H1 (cell line): Measurements from ENCODE around the gene LIMK1. TPM values are rescaled to one million over a fixed set of nuclear protein-coding genes. Genes with fewer than 3 reads are reported as not detected.
A peak's percentile ranks its signal among the peaks of the same experiment; 100 is the strongest.

ENCODE experiments used
- CTCF ChIA-PET: fragments of 300-600 bp; sonication (Branson Sonifier 250); formaldehyde crosslinking; loops from one replicate; lab custom pipeline; 2021; ENCODE audit not compliant: partially characterized antibody; lab: Charles Lee
- POLR2A ChIA-PET: fragments of 300-600 bp; sonication (Branson Sonifier 250); formaldehyde crosslinking; loops from one replicate; lab custom pipeline; 2021; ENCODE audit warnings: inconsistent platforms; ENCODE audit not compliant: partially characterized antibody; lab: Charles Lee
- DNase-seq, 2 experiments: peaks; one replicate each; pipeline versions ENCODE4 v3.0.0 to v3.0.0-alpha.2; 2010 to 2022; ENCODE audit warnings: low spot score in 2 of 2, low read depth in 1 of 2, mixed read lengths in 1 of 2
- FAIRE-seq: peaks from 2 replicates; lab custom pipeline; 2011; peaks lifted over from hg19 to GRCh38; lab: Jason Lieb, UNC
- H2AFZ ChIP-seq: 2 replicates; pipeline ENCODE4 v1.8.1; 2012; ENCODE audit warnings: low read length, inconsistent platforms
- H2AK5ac ChIP-seq: 2 replicates; pipeline ENCODE4 v1.6.1; 2013; ENCODE audit warnings: low read depth, low read length
- H2BK120ac ChIP-seq: replicated peaks from 2 replicates; pipeline ENCODE3; 2013; ENCODE audit warnings: low read depth, low read length, inconsistent platforms
- H2BK12ac ChIP-seq: 2 replicates; pipeline ENCODE4 v1.6.1; 2013; ENCODE audit warnings: low read depth, low read length
- H2BK15ac ChIP-seq: 2 replicates; pipeline ENCODE4 v1.6.1; 2013; ENCODE audit warnings: low read length
- H2BK20ac ChIP-seq: 2 replicates; pipeline ENCODE4 v1.6.1; 2013; ENCODE audit warnings: low read length
- H2BK5ac ChIP-seq: 2 replicates; pipeline ENCODE4 v1.6.1; 2013; ENCODE audit warnings: low read depth, low read length
- H3K14ac ChIP-seq: 2 replicates; pipeline ENCODE4 v1.6.1; 2013; ENCODE audit warnings: inconsistent platforms; ENCODE audit not compliant: insufficient read length
- H3K18ac ChIP-seq: 2 replicates; pipeline ENCODE4 v1.6.1; 2013; ENCODE audit warnings: low read length; ENCODE audit errors: extremely low read depth
- H3K23ac ChIP-seq: 2 replicates; pipeline ENCODE4 v1.6.1; 2013; ENCODE audit warnings: inconsistent platforms; ENCODE audit not compliant: insufficient read length
- H3K23me2 ChIP-seq: 2 replicates; pipeline ENCODE4 v1.6.1; 2013; ENCODE audit warnings: low read depth, low read length
- H3K27ac ChIP-seq: 2 replicates; pipeline ENCODE4 v1.6.1; 2011; ENCODE audit warnings: low read depth, low read length, inconsistent platforms
- H3K27me3 ChIP-seq, 4 experiments: replicated peaks in 1 of 4; 1 replicate in 1 of 4; 2 replicates in 3 of 4; pipeline versions ENCODE4 v1.6.1 to v1.8.1; 2011 to 2013; ENCODE audit warnings: low read length in 3 of 4, mild to moderate bottlenecking in 3 of 4, inconsistent platforms in 2 of 4, mixed read lengths in 2 of 4, moderate library complexity in 1 of 4; ENCODE audit not compliant: control insufficient read depth in 3 of 4, insufficient read depth in 3 of 4; ENCODE audit errors: extremely low read depth in 1 of 4
- H3K36me3 ChIP-seq, 4 experiments: 2 replicates each; pipeline versions ENCODE4 v1.6.1 to v1.8.1; 2011 to 2013; ENCODE audit warnings: mild to moderate bottlenecking in 4 of 4, low read length in 3 of 4, moderate library complexity in 2 of 4, control low read depth in 1 of 4, inconsistent platforms in 1 of 4; ENCODE audit not compliant: insufficient read depth in 4 of 4, control insufficient read depth in 2 of 4
- H3K4ac ChIP-seq: replicated peaks from 2 replicates; pipeline ENCODE3; 2013; ENCODE audit warnings: low read length, low read depth, mixed read lengths, inconsistent platforms; ENCODE audit not compliant: insufficient read length
- H3K4me1 ChIP-seq, 4 experiments: replicated peaks in 1 of 4; 1 replicate in 1 of 4; 2 replicates in 3 of 4; pipeline versions ENCODE4 v1.6.1 to v1.8.1; 2011 to 2013; ENCODE audit warnings: low read length in 3 of 4, inconsistent platforms in 2 of 4, mixed read lengths in 1 of 4; ENCODE audit not compliant: insufficient read depth in 4 of 4, control insufficient read depth in 3 of 4
- H3K4me2 ChIP-seq, 2 experiments: 2 replicates each; pipeline versions ENCODE4 v1.6.1 to v1.8.1; 2011 to 2013; ENCODE audit warnings: low read depth in 2 of 2, low read length in 2 of 2, control low read depth in 1 of 2, inconsistent platforms in 1 of 2, mild to moderate bottlenecking in 1 of 2; ENCODE audit not compliant: insufficient read depth in 1 of 2
- H3K4me3 ChIP-seq, 4 experiments: fragments of 200-600, 300-600 bp in 1 of 4; sonication (generic), shearing (Covaris generic), sonication (Bioruptor Twin) in 1 of 4; 2 replicates each; pipeline versions ENCODE4 v1.5.1 to v1.8.1; 2011 to 2016; ENCODE audit warnings: low read length in 4 of 4, low read depth in 3 of 4, control low read depth in 2 of 4, inconsistent platforms in 2 of 4, mild to moderate bottlenecking in 2 of 4, mixed read lengths in 1 of 4, moderate library complexity in 1 of 4; ENCODE audit not compliant: insufficient read depth in 2 of 4; ENCODE audit errors: extremely low read depth in 1 of 4
- H3K56ac ChIP-seq: replicated peaks from 2 replicates; pipeline ENCODE3; 2013; ENCODE audit warnings: low read depth, mild to moderate bottlenecking, mixed read lengths, low read length, inconsistent platforms; ENCODE audit not compliant: insufficient read length
- H3K79me1 ChIP-seq: 2 replicates; pipeline ENCODE4 v1.6.1; 2013; ENCODE audit warnings: low read depth, low read length, control low read depth
- H3K79me2 ChIP-seq, 2 experiments: 2 replicates each; pipeline versions ENCODE4 v1.6.1 to v1.8.1; 2012 to 2013; ENCODE audit warnings: low read length in 2 of 2, mild to moderate bottlenecking in 2 of 2, inconsistent platforms in 1 of 2; ENCODE audit not compliant: insufficient read depth in 2 of 2, control insufficient read depth in 1 of 2
- H3K9ac ChIP-seq, 4 experiments: replicated peaks in 1 of 4; 1 replicate in 1 of 4; 2 replicates in 3 of 4; pipeline versions ENCODE4 v1.6.1 to v1.8.1; 2011 to 2013; ENCODE audit warnings: low read depth in 3 of 4, low read length in 3 of 4, control low read depth in 2 of 4, mild to moderate bottlenecking in 2 of 4, moderate library complexity in 2 of 4, inconsistent platforms in 1 of 4; ENCODE audit errors: extremely low read depth in 1 of 4
- H3K9me3 ChIP-seq, 2 experiments: 2 replicates each; pipeline versions ENCODE4 v1.6.1 to v1.8.1; 2012 to 2013; ENCODE audit warnings: mild to moderate bottlenecking in 2 of 2, moderate library complexity in 2 of 2, control low read depth in 1 of 2, inconsistent platforms in 1 of 2, low read depth in 1 of 2, low read length in 1 of 2, mixed read lengths in 1 of 2; ENCODE audit not compliant: insufficient read depth in 2 of 2
- H4K20me1 ChIP-seq, 2 experiments: replicated peaks in 1 of 2; 2 replicates each; pipeline versions ENCODE3 to v1.8.1; 2011 to 2013; ENCODE audit warnings: inconsistent platforms in 2 of 2, low read length in 2 of 2, mild to moderate bottlenecking in 1 of 2; ENCODE audit not compliant: insufficient read depth in 2 of 2, control insufficient read depth in 1 of 2
- H4K5ac ChIP-seq: 2 replicates; pipeline ENCODE4 v1.6.1; 2013; ENCODE audit warnings: low read length, low read depth, mixed read lengths, inconsistent platforms; ENCODE audit not compliant: insufficient read length
- H4K8ac ChIP-seq: 2 replicates; pipeline ENCODE4 v1.8.0; 2013; ENCODE audit warnings: mild to moderate bottlenecking, moderate library complexity, low read length, inconsistent platforms; ENCODE audit not compliant: insufficient read depth; ENCODE audit errors: extremely low read depth
- H4K91ac ChIP-seq: replicated peaks from 2 replicates; pipeline ENCODE3; 2013; ENCODE audit warnings: low read length, mixed read lengths, inconsistent platforms; ENCODE audit not compliant: insufficient read length
- ATF3 ChIP-seq: IDR thresholded peaks from 2 replicates; pipeline ENCODE4 v1.6.1; 2011; ENCODE audit warnings: low read depth, mild to moderate bottlenecking, low read length; ENCODE audit not compliant: insufficient read depth
- CBX8 ChIP-seq: fragments of 300-800, 300-1000 bp; sonication (generic); IDR thresholded peaks from 2 replicates; pipeline ENCODE4 v1.7.1; 2016; ENCODE audit warnings: low read depth, low read length, borderline replicate concordance
- CEBPB ChIP-seq: IDR thresholded peaks from 2 replicates; pipeline ENCODE4 v1.6.1; 2012; ENCODE audit warnings: low read depth, low read length
- KDM5A ChIP-seq: fragments of 200-600 bp; IDR thresholded peaks from 2 replicates; pipeline ENCODE4 v1.7.1; 2012; ENCODE audit warnings: mild to moderate bottlenecking, low read length, inconsistent platforms, mixed read lengths
- POLR2A ChIP-seq, 2 experiments: IDR thresholded peaks; 1 replicate in 1 of 2; 2 replicates in 1 of 2; pipeline ENCODE4 v1.6.1; 2011; ENCODE audit warnings: low read depth in 2 of 2, low read length in 2 of 2, mild to moderate bottlenecking in 2 of 2; ENCODE audit errors: control extremely low read depth in 1 of 2
- POU5F1 ChIP-seq: IDR thresholded peaks from 2 replicates; pipeline ENCODE4 v1.6.1; 2011; ENCODE audit warnings: low read depth, mild to moderate bottlenecking, low read length, moderate library complexity
- RAD21 ChIP-seq, 2 experiments: IDR thresholded peaks in 1 of 2; conservative IDR thresholded peaks in 1 of 2; 2 replicates each; pipeline ENCODE4 v1.6.1; 2011; ENCODE audit warnings: low read depth in 2 of 2, low read length in 2 of 2, improper control_type of control experiment in 1 of 2, inconsistent platforms in 1 of 2, mild to moderate bottlenecking in 1 of 2, moderate library complexity in 1 of 2
- SAP30 ChIP-seq: fragments of 300-600 bp; sonication (generic); IDR thresholded peaks from 2 replicates; pipeline ENCODE4 v1.7.1; 2012; ENCODE audit warnings: low read length, moderate library complexity, mild to moderate bottlenecking, inconsistent platforms; ENCODE audit not compliant: insufficient read depth, insufficient replicate concordance
- SUZ12 ChIP-seq: fragments of 200-600 bp; sonication (generic); IDR thresholded peaks from 2 replicates; pipeline ENCODE4 v1.6.1; 2012; ENCODE audit warnings: mild to moderate bottlenecking, inconsistent platforms, low read length, moderate library complexity, mixed read lengths
- TAF7 ChIP-seq: optimal IDR thresholded peaks from 2 replicates; pipeline ENCODE3; 2011; ENCODE audit warnings: low read depth, mild to moderate bottlenecking, inconsistent platforms, low read length, moderate library complexity, borderline replicate concordance
- ZNF274 ChIP-seq: IDR thresholded peaks from 2 replicates; pipeline ENCODE4 v1.7.0; 2012; ENCODE audit warnings: low read length, borderline replicate concordance; ENCODE audit errors: extremely low read depth
- WGBS, 2 experiments: shearing (Covaris generic) in 1 of 2; methylation state at CpG; one replicate each; pipeline versions ENCODE4 v1.1.6 to v1.1.7; 2013 to 2015; ENCODE audit warnings: low lambda C conversion rate in 2 of 2, mixed read lengths in 2 of 2, inconsistent platforms in 1 of 2, low coverage in 1 of 2, missing lambda C conversion rate in 1 of 2; ENCODE audit not compliant: insufficient replicate concordance in 2 of 2, insufficient coverage in 1 of 2, insufficient read length in 1 of 2; ENCODE audit errors: extremely low coverage in 1 of 2, missing lambda C conversion rate in 1 of 2; 5-methylcytosine and 5-hydroxymethylcytosine counted together
- polyA plus RNA-seq, 7 experiments: library from polyadenylated mRNA; depleted of rRNA in 3 of 7; stranded (reverse) in 5 of 7; unstranded in 2 of 7; fragments of >200 nt in 5 of 7; fragments of 200-250 nt in 2 of 7; gene quantifications; 1 replicate in 5 of 7; 2 replicates in 1 of 7; 4 replicates in 1 of 7; pipeline versions ENCODE4 v1.2.1 to v1.2.3, GENCODE V29; 2011 to 2013; ENCODE audit warnings: missing spikeins in 2 of 7, mixed read lengths in 2 of 7
- total RNA-seq: library from RNA; stranded (reverse); fragmentation: NEBNext Ultra II Directional; extraction: Animal tissue kit (Norgen Biotek cat#: 25700); gene quantifications from 2 replicates; pipeline ENCODE4 v1.2.1, GENCODE V29; 2021

LIMK1 gene
- total and polyA plus RNA-seq, 2 of the 8 experiments (the other 6 are each of a cell fraction or from before 2014, with no cell fraction given): 93.5 to 108 TPM

GRCh38 chr7:74068378-74069085, 15.1 kb upstream of the LIMK1 start:
- H3K23ac ChIP-seq: no peak overlapping the region
- H2BK120ac ChIP-seq: no peak overlapping the region
- H4K91ac ChIP-seq: no peak overlapping the region
- H2BK15ac ChIP-seq: no peak overlapping the region
- H4K5ac ChIP-seq: no peak overlapping the region
- H3K9ac ChIP-seq: no peak overlapping the region
- H2BK5ac ChIP-seq: no peak overlapping the region
- no peak overlapping the region for H2BK20ac ChIP-seq
- 91% methylated on average over 17 of the region's 20 CpGs; no CpG with 5 or more reads in 1 of the 2 experiments for WGBS, 2 experiments
- H3K79me1 ChIP-seq: no peaks in the 10 kb centered on the region
- H2BK12ac ChIP-seq: 0 out of 2 replicates have a peak overlapping the region, but pooled peaks have one; percentile 39
- no peak for DNase-seq
- H3K14ac ChIP-seq: no peak overlapping the region
- no peaks in the 10 kb centered on the region for H4K20me1 ChIP-seq
- no peak overlapping the region for H3K56ac ChIP-seq
- no peak for FAIRE-seq
- 0 out of 2 replicates have a peak overlapping the region, but pooled peaks have one; percentile 13 for H2AFZ ChIP-seq
- H3K4me3 ChIP-seq: no peak overlapping the region
- H3K4me1 ChIP-seq: peaks cover 0 to 11% (median 3%) of the 10 kb centered on the region in 4 experiments; a peak in 3 of 7 replicates
- no peak overlapping the region for H3K4ac ChIP-seq
- no peaks in the 10 kb centered on the region for H3K9me3 ChIP-seq
- POLR2A ChIA-PET: interaction anchor here (1.2 to 1.7 kb wide), 2 partner anchors 105 to 151 kb away, joined by 3 to 5 read pairs; partner anchors contain the start of gene EIF4H
- no peaks in the 10 kb centered on the region for H3K36me3 ChIP-seq
- no peaks in the 10 kb centered on the region for H3K27me3 ChIP-seq
- H3K27ac ChIP-seq: no peak overlapping the region
- H4K8ac ChIP-seq: 0 out of 2 replicates have a peak overlapping the region, but pooled peaks have one; percentile 0
- no peak overlapping the region for H2AK5ac ChIP-seq
- CTCF ChIA-PET: interaction anchor here (0.5 to 6.2 kb wide), 41 partner anchors 9 to 332 kb away, joined by 3 to 30 read pairs (median 5); partner anchors contain the start of genes LAT2 and LIMK1
- no peaks in the 10 kb centered on the region for H3K79me2 ChIP-seq
- H3K4me2 ChIP-seq: no peak overlapping the region
- H3K23me2 ChIP-seq: peaks cover 2% of the 10 kb centered on the region; the same call in 1 of the 2 replicates
- no peak overlapping the region for H3K18ac ChIP-seq
- TF ChIP-seq CBX8 (no peak), KDM5A (no peak), ZNF274 (no peak), POU5F1 (no peak), SUZ12 (no peak), RAD21 (IDR thresholded peaks at IDR 0.05 in 1 of 2, conservative IDR thresholded peaks at IDR 0.05 in 1 of 2; ENCODE audit: low read depth in 2 of 2, low read length in 2 of 2) (no peak), CEBPB (no peak), TAF7 (no peak), POLR2A (IDR thresholded peaks at IDR 0.05; ENCODE audit: control extremely low read depth in 1 of 2, low read depth in 2 of 2, low read length in 2 of 2) (no peak), ATF3 (no peak), SAP30 (no peak)
